B cell (primary cell): Measurements from ENCODE around the gene DMPK. TPM values are rescaled to one million over a fixed set of nuclear protein-coding genes. Genes with fewer than 3 reads are reported as not detected.

Experiments
- ATAC-seq: fragments of 200-7000 bp; cut with Tn5 transposase; one replicate; pipeline ENCODE4 v1.10.0; 2021; ENCODE audit warnings: low read depth, mild to moderate bottlenecking, moderate number of reproducible peaks, moderate library complexity
- CTCF ChIA-PET: fragments of 350-600 bp; sonication (Branson Sonifier 250); formaldehyde crosslinking; loops from one replicate; lab custom pipeline; 2021; ENCODE audit warnings: antibody characterized with exemption, inconsistent platforms; lab: Charles Lee
- POLR2A ChIA-PET: fragments of 350-600 bp; sonication (Branson Sonifier 250); formaldehyde crosslinking; loops from one replicate; lab custom pipeline; 2021; ENCODE audit warnings: antibody characterized with exemption; lab: Charles Lee
- DNase-seq: peaks from one replicate; pipeline ENCODE4 v3.0.0; 2013
- H2AFZ ChIP-seq: 2 replicates; pipeline ENCODE4 v1.6.1; 2012; ENCODE audit warnings: mild to moderate bottlenecking, low read depth, low read length; ENCODE audit not compliant: insufficient read depth, poor library complexity, severe bottlenecking
- H3K27ac ChIP-seq, 2 donors: 1 replicate in 1 of 2; 2 replicates in 1 of 2; pipeline ENCODE4 v1.5.1; 2012 to 2013; ENCODE audit warnings: low read length in 2 of 2, mild to moderate bottlenecking in 2 of 2, moderate library complexity in 1 of 2
- H3K27me3 ChIP-seq, 4 experiments: fragments of 200-600 bp in 1 of 4; sonication (generic) in 1 of 4; replicated peaks in 1 of 4; 1 replicate in 2 of 4; 2 replicates in 2 of 4; pipeline versions ENCODE4 v1.6.1 to v1.7.0; 2013 to 2016; ENCODE audit warnings: low read length in 3 of 4, mild to moderate bottlenecking in 2 of 4, mixed read lengths in 1 of 4, moderate library complexity in 1 of 4; ENCODE audit not compliant: insufficient read depth in 4 of 4, control insufficient read depth in 3 of 4; ENCODE audit errors: control extremely low read depth in 1 of 4
- H3K36me3 ChIP-seq, 2 experiments: replicated peaks in 1 of 2; 1 replicate in 1 of 2; 2 replicates in 1 of 2; pipeline versions ENCODE4 v1.6.1 to v1.7.1; 2013; ENCODE audit warnings: low read length in 1 of 2; ENCODE audit not compliant: insufficient read depth in 2 of 2, control insufficient read depth in 1 of 2; ENCODE audit errors: control extremely low read depth in 1 of 2, extremely low read depth in 1 of 2
- H3K4me1 ChIP-seq, 2 donors: fragments of 200-600 bp in 1 of 2; sonication (generic) in 1 of 2; 1 replicate in 1 of 2; 2 replicates in 1 of 2; pipeline versions ENCODE4 v1.5.1 to v1.6.1; 2013 to 2017; ENCODE audit warnings: low read length in 2 of 2; ENCODE audit not compliant: control insufficient read depth in 2 of 2, insufficient read depth in 2 of 2
- H3K4me2 ChIP-seq: replicated peaks from 2 replicates; pipeline ENCODE3; 2012; ENCODE audit warnings: mild to moderate bottlenecking, low read depth, low read length; ENCODE audit not compliant: poor library complexity, severe bottlenecking
- H3K4me3 ChIP-seq, 5 experiments: fragments of 200-600 bp in 1 of 5; sonication (generic) in 1 of 5; 1 replicate in 3 of 5; 2 replicates in 2 of 5; pipeline versions ENCODE4 v1.5.1 to v1.7.0; 2011 to 2016; ENCODE audit warnings: low read length in 4 of 5, mild to moderate bottlenecking in 4 of 5, low read depth in 2 of 5, control low read depth in 1 of 5, moderate library complexity in 1 of 5; ENCODE audit not compliant: insufficient read depth in 1 of 5; ENCODE audit errors: control extremely low read depth in 1 of 5, extremely low read depth in 1 of 5
- H3K79me2 ChIP-seq: fragments of 200-600 bp; sonication (generic); one replicate; pipeline ENCODE4 v1.6.0; 2016; ENCODE audit warnings: low read length; ENCODE audit not compliant: control insufficient read depth, insufficient read depth
- H3K9ac ChIP-seq: fragments of 200-600 bp; sonication (generic); 2 replicates; pipeline ENCODE4 v1.6.1; 2017; ENCODE audit warnings: mild to moderate bottlenecking, low read length, moderate library complexity
- H3K9me3 ChIP-seq, 3 donors: one replicate each; pipeline versions ENCODE4 v1.6.1 to v1.7.1; 2013; ENCODE audit warnings: low read length in 2 of 3; ENCODE audit not compliant: control insufficient read depth in 2 of 3, insufficient read depth in 1 of 3; ENCODE audit errors: control extremely low read depth in 1 of 3
- H4K20me1 ChIP-seq: 2 replicates; pipeline ENCODE4 v1.6.0; 2012; ENCODE audit warnings: mild to moderate bottlenecking, low read length; ENCODE audit not compliant: insufficient read depth, control insufficient read depth, poor library complexity, severe bottlenecking
- H3K27ac Mint-ChIP-seq: one replicate; pipeline ENCODE4 v1.8.0; 2021; ENCODE audit warnings: mixed read lengths
- H3K27me3 Mint-ChIP-seq: one replicate; pipeline ENCODE4 v1.8.0; 2021; ENCODE audit warnings: mixed read lengths
- H3K4me1 Mint-ChIP-seq: one replicate; pipeline ENCODE4 v1.8.0; 2021; ENCODE audit warnings: mixed read lengths
- H3K4me3 Mint-ChIP-seq: one replicate; pipeline ENCODE4 v1.8.0; 2021; ENCODE audit warnings: mixed read lengths
- H3K9me3 Mint-ChIP-seq: one replicate; pipeline ENCODE4 v1.8.0; 2022; ENCODE audit warnings: mixed read lengths; ENCODE audit not compliant: insufficient read depth
- EZH2 ChIP-seq: IDR thresholded peaks from 2 replicates; pipeline ENCODE4 v1.6.1; 2012; ENCODE audit warnings: borderline replicate concordance, low read depth, mild to moderate bottlenecking, moderate library complexity, low read length; ENCODE audit not compliant: insufficient read depth, poor library complexity, severe bottlenecking
- WGBS: methylation state at CpG from one replicate; pipeline ENCODE4 v1.1.5; 2013; ENCODE audit warnings: missing lambda C conversion rate; ENCODE audit not compliant: insufficient coverage; 5-methylcytosine and 5-hydroxymethylcytosine counted together
- intact Hi-C: fragments of 100-400 bp; cut with micrococcal nuclease; formaldehyde crosslinking; loops from one replicate; pipeline ENCODE4 v1.10.0; 2022
- polyA plus RNA-seq: library from polyadenylated mRNA; depleted of rRNA; stranded (reverse); fragments of >200 nt; gene quantifications from 2 replicates; pipeline ENCODE4 v1.2.3, GENCODE V29; 2012
- total RNA-seq, 2 donors: library from RNA; stranded (reverse); fragments of 120-200 nt in 1 of 2; gene quantifications; 1 replicate in 1 of 2; 2 replicates in 1 of 2; pipeline versions ENCODE4 v1.2.3 to v1.2.4, GENCODE V29; 2013 to 2022
- TF ChIP-seq, protein P1 (sequence below): fragments of 200-600 bp; IDR thresholded peaks from one replicate; pipeline ENCODE4 v1.8.0; 2022; ENCODE audit warnings: antibody characterized with exemption, mild to moderate bottlenecking

The DMPK gene
- total and polyA plus RNA-seq, 2 donors (not counting 1 experiment from before 2014, with no cell fraction given): 28.7 to 58.3 TPM

DNA sequence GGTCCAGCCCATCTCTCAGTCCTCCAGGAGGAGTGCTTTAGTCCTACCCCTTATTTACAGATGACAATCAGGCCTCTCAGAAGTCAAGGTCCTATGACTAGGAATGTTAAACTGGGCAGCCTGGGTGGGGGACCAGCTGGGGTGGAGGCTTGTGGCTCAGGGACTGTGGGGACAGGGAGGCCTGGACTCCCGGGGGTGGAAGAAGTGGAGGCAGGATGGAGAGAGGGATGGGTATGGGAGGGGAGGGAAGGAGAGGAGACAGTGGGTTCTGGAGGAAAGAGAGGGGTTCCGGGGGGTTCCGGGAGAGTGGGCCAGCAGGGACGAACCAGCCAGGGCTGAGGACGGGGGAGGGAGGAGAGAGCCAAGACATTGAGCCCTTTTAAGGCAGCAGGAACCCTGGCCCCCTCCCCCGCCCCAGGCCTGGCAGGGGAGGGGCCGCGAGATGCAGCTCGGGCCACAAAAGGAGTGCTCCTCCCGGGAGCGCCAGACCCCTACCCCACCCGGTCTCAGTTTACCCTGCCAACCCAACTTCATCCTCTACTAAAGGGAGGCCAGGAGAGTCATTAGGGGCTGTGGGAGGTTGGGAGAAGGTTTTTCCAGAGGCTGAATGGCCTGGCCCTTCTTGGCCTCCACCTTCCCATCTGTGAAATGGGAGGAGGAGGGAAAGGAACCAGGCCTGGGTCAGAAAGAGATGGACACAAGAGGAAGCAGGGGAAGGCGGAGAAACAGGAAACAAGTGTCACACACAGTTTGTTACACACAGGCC is 1.7 kb downstream of the DMPK start:
- Histone ChIP-seq H2AFZ (no peak overlapping the region), H3K27ac (no peak overlapping the region), H3K9me3 (peaks cover 0 to 4% (median 0%) of the 10 kb centered on the region in 3 donors), H4K20me1 (peaks cover 78% of the 10 kb centered on the region), H3K4me3 (no peak overlapping the region), H3K79me2 (no peaks in the 10 kb centered on the region), H3K27me3 (peaks cover 0 to 23% (median 2%) of the 10 kb centered on the region in 4 experiments), H3K4me2 (peak overlapping the region; percentile 92), H3K9ac (no peak overlapping the region), H3K4me1 (peaks cover 17 to 22% of the 10 kb centered on the region in 2 donors), H3K36me3 (peaks cover 0 to 14% of the 10 kb centered on the region in 2 experiments)
- Mint-ChIP-seq H3K4me1 (peaks cover 19% of the 10 kb centered on the region), H3K27ac (no peak overlapping the region), H3K9me3 (no peaks in the 10 kb centered on the region), H3K4me3 (no peak overlapping the region), H3K27me3 (peaks cover 10% of the 10 kb centered on the region)
- DNase-seq: no peak
- WGBS: 58% methylated on average over 4 of the region's 13 CpGs
- CTCF ChIA-PET: interaction anchor here (1.8 kb wide), 1 partner anchor 36 kb away, joined by 5 read pairs; no protein-coding TSS in a partner anchor
- no peak for ATAC-seq
- POLR2A ChIA-PET: interaction anchor here (0.6 to 0.7 kb wide), 2 partner anchors 11 to 16 kb away, joined by 3 to 8 read pairs; partner anchors contain the start of gene SIX5
- intact Hi-C loops: no loop called here
- TF ChIP-seq, protein P1, sequence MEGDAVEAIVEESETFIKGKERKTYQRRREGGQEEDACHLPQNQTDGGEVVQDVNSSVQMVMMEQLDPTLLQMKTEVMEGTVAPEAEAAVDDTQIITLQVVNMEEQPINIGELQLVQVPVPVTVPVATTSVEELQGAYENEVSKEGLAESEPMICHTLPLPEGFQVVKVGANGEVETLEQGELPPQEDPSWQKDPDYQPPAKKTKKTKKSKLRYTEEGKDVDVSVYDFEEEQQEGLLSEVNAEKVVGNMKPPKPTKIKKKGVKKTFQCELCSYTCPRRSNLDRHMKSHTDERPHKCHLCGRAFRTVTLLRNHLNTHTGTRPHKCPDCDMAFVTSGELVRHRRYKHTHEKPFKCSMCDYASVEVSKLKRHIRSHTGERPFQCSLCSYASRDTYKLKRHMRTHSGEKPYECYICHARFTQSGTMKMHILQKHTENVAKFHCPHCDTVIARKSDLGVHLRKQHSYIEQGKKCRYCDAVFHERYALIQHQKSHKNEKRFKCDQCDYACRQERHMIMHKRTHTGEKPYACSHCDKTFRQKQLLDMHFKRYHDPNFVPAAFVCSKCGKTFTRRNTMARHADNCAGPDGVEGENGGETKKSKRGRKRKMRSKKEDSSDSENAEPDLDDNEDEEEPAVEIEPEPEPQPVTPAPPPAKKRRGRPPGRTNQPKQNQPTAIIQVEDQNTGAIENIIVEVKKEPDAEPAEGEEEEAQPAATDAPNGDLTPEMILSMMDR: no peak
- TF ChIP-seq EZH2: no peak

DNA sequence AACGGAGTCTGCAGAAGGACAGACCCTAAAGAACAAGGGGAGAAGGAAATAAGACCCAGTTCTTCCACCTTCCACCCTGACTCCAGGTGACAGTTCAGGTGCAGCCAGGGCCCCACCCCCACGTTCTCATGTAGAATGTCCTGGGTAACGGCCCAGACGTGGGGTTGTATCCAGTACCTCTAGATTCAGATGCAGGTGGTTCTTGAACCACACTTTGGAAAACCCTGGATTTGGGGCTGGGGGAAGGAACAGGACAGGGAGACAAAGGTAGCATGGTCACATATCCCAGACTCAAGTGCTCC is 2.2 kb downstream of the DMPK start:
- Histone ChIP-seq H3K79me2 (no peaks in the 10 kb centered on the region), H2AFZ (no peak overlapping the region), H3K27me3 (peaks cover 0 to 23% (median 2%) of the 10 kb centered on the region in 4 experiments), H3K9ac (no peak overlapping the region), H3K27ac (no peak overlapping the region), H3K9me3 (peaks cover 0 to 4% (median 0%) of the 10 kb centered on the region in 3 donors), H3K4me3 (no peak overlapping the region), H3K36me3 (peaks cover 0 to 12% of the 10 kb centered on the region in 2 experiments), H3K4me2 (peak overlapping the region; percentile 92), H4K20me1 (peaks cover 74% of the 10 kb centered on the region), H3K4me1 (peaks cover 17 to 22% of the 10 kb centered on the region in 2 donors)
- TF ChIP-seq, protein P1: no peak
- TF ChIP-seq EZH2: no peak
- Mint-ChIP-seq H3K27ac (no peak overlapping the region), H3K27me3 (peaks cover 10% of the 10 kb centered on the region), H3K4me3 (peak overlapping the region; percentile 87), H3K9me3 (no peaks in the 10 kb centered on the region), H3K4me1 (peaks cover 19% of the 10 kb centered on the region)
- WGBS: 20% methylated on average over 3 of the region's 4 CpGs
- POLR2A ChIA-PET: no interaction called here
- CTCF ChIA-PET: interaction anchor here (1.5 to 1.8 kb wide), 3 partner anchors 11 to 87 kb away, joined by 5 to 13 read pairs (median 6); partner anchors contain the start of genes DMWD and QPCTL
- intact Hi-C loops: no loop called here
- DNase-seq: no peak
- ATAC-seq: no peak
